Ishikawa (cell line): Measurements from ENCODE around the gene EML1.

Experiments used
- CEBPB ChIP-seq: IDR thresholded peaks from 2 replicates; pipeline ENCODE4 v1.6.1; 2012
- CREB1 ChIP-seq: IDR thresholded peaks from 2 replicates; pipeline ENCODE4 v1.6.1; 2012; ENCODE audit warnings: low read depth
- EGR1 ChIP-seq: IDR thresholded peaks from 2 replicates; pipeline ENCODE4 v1.6.1; 2012
- EP300 ChIP-seq: IDR thresholded peaks from 2 replicates; pipeline ENCODE4 v1.6.1; 2012; ENCODE audit warnings: borderline replicate concordance
- FOXM1 ChIP-seq: IDR thresholded peaks from 2 replicates; pipeline ENCODE4 v1.6.1; 2012; ENCODE audit warnings: low read depth, borderline replicate concordance
- MAX ChIP-seq: IDR thresholded peaks from 2 replicates; pipeline ENCODE4 v1.6.1; 2012
- NFIC ChIP-seq: IDR thresholded peaks from 2 replicates; pipeline ENCODE4 v1.6.1; 2012
- RAD21 ChIP-seq: IDR thresholded peaks from 2 replicates; pipeline ENCODE4 v1.6.1; 2012; ENCODE audit warnings: low read depth
- REST ChIP-seq: IDR thresholded peaks from 2 replicates; pipeline ENCODE4 v1.6.1; 2012; ENCODE audit warnings: low read depth, mild to moderate bottlenecking
- TAF1 ChIP-seq: IDR thresholded peaks from 2 replicates; pipeline ENCODE4 v1.6.1; 2012; ENCODE audit warnings: low read depth, mild to moderate bottlenecking
- TCF12 ChIP-seq: IDR thresholded peaks from 2 replicates; pipeline ENCODE4 v1.6.1; 2012; ENCODE audit warnings: low read depth
- TEAD4 ChIP-seq: IDR thresholded peaks from 2 replicates; pipeline ENCODE4 v1.6.1; 2012
- USF1 ChIP-seq: IDR thresholded peaks from 2 replicates; pipeline ENCODE4 v1.6.1; 2012
- YY1 ChIP-seq: IDR thresholded peaks from 2 replicates; pipeline ENCODE4 v1.6.1; 2012; ENCODE audit warnings: low read depth
- ZBTB7A ChIP-seq: IDR thresholded peaks from 2 replicates; pipeline ENCODE4 v1.6.1; 2012; ENCODE audit warnings: low read depth

Gene EML1

GRCh38 chr14:99982537-99983250, 189.5 kb downstream of the EML1 start:
- TF ChIP-seq EP300 (no peak), RAD21 (peak; percentile 88)

GRCh38 chr14:99983251-99984015, 190.2 kb downstream of the EML1 start:
- TF ChIP-seq NFIC (no peak), ZBTB7A (no peak), RAD21 (no peak), CEBPB (no peak), TAF1 (no peak), REST (no peak), MAX (no peak), CREB1 (no peak)

GRCh38 chr14:99984036-99984435, 190.8 kb downstream of the EML1 start:
- TF ChIP-seq TAF1, result no peak
- TF ChIP-seq YY1, result no peak
- TF ChIP-seq EP300, result no peak
- TF ChIP-seq RAD21, result no peak
- no peak for TF ChIP-seq MAX
- TF ChIP-seq NFIC, result no peak

- TF ChIP-seq EP300, result no peak
Observed at GRCh38 chr14:99986396-99986795, 193.2 kb downstream of the EML1 start.

GRCh38 chr14:99989032-99989431, 195.8 kb downstream of the EML1 start:
- no peak for TF ChIP-seq CEBPB
- TF ChIP-seq ZBTB7A, result no peak
- no peak for TF ChIP-seq EP300
- no peak for TF ChIP-seq NFIC
- no peak for TF ChIP-seq REST
- no peak for TF ChIP-seq TAF1
- TF ChIP-seq CREB1, result no peak
- TF ChIP-seq FOXM1, result no peak
- no peak for TF ChIP-seq TEAD4
- no peak for TF ChIP-seq TCF12
- TF ChIP-seq EGR1, result no peak
- no peak for TF ChIP-seq YY1
- no peak for TF ChIP-seq MAX
- no peak for TF ChIP-seq USF1
- TF ChIP-seq RAD21, result no peak

GRCh38 chr14:99990268-99991170, 197.3 kb downstream of the EML1 start:
- TF ChIP-seq MAX (no peak), CEBPB (peak; percentile 67), TAF1 (no peak)
